Measurements from ENCODE around the gene DNER.

Gene DNER

GRCh38 chr2:229708335-229708734 lies 6.0 kb downstream of the DNER start:
- no peak overlapping the region for H3K14ac ChIP-seq (ENCODE audit: low read length)
- no peak overlapping the region for H3K9ac ChIP-seq (ENCODE audit: low read length)
- H3K79me1 ChIP-seq (ENCODE audit: low read length) = no peaks in the 10 kb centered on the region
- WGBS (ENCODE audit: extremely low coverage, insufficient coverage, insufficient read length) = no CpG with 5 or more reads among the region's 2 CpGs
- no peak overlapping the region for H2AFZ ChIP-seq (ENCODE audit: insufficient read depth, low read length, poor library complexity)
- H3K18ac ChIP-seq (ENCODE audit: low read length) = no peak overlapping the region
- H2AK5ac ChIP-seq (ENCODE audit: low read length) = no peak overlapping the region
- H2BK12ac ChIP-seq (ENCODE audit: low read length) = no peak overlapping the region
- no peaks in the 10 kb centered on the region for H3K9me3 ChIP-seq (ENCODE audit: insufficient read depth, low read depth, low read length)
- no peak overlapping the region for H3K23ac ChIP-seq (ENCODE audit: low read length)
- peaks cover 6% of the 10 kb centered on the region for H3K27me3 ChIP-seq (ENCODE audit: insufficient read depth, low read length)
- no peak for DNase-seq
- no peaks in the 10 kb centered on the region for H3K4me1 ChIP-seq (ENCODE audit: control insufficient read depth in 1 of 2, insufficient read depth in 2 of 2, low read length in 2 of 2)
- H3K27ac ChIP-seq (ENCODE audit: low read depth, low read length) = no peak overlapping the region
- no peak overlapping the region for H3K4me2 ChIP-seq (ENCODE audit: low read length)
- H3K36me3 ChIP-seq (ENCODE audit: control insufficient read depth in 1 of 2, insufficient read depth in 2 of 2, low read length in 2 of 2) = no peaks in the 10 kb centered on the region
- no peak overlapping the region for H3K4me3 ChIP-seq (ENCODE audit: low read depth, low read length)
- H3K79me2 ChIP-seq (ENCODE audit: control insufficient read depth, insufficient read depth, low read length, poor library complexity) = no peaks in the 10 kb centered on the region
- no peak overlapping the region for H2BK120ac ChIP-seq (ENCODE audit: insufficient read depth, low read length, poor library complexity)
- H4K12ac ChIP-seq (ENCODE audit: low read depth, low read length) = no peak overlapping the region
- H4K91ac ChIP-seq (ENCODE audit: low read depth, low read length) = no peak overlapping the region
- H4K8ac ChIP-seq (ENCODE audit: low read depth, low read length) = no peak overlapping the region
- no peak overlapping the region for H3K4ac ChIP-seq (ENCODE audit: low read depth, low read length)
- no peak overlapping the region for H2BK5ac ChIP-seq (ENCODE audit: low read depth, low read length, poor library complexity)

GRCh38 chr2:229703909-229704630 lies 10.3 kb downstream of the DNER start:
- WGBS (ENCODE audit: extremely low coverage, insufficient coverage, insufficient read length) = no CpG with 5 or more reads among the region's 5 CpGs
- no peaks in the 10 kb centered on the region for H3K4me1 ChIP-seq (ENCODE audit: control insufficient read depth in 1 of 2, insufficient read depth in 2 of 2, low read length in 2 of 2)
- H3K79me2 ChIP-seq (ENCODE audit: control insufficient read depth, insufficient read depth, low read length, poor library complexity) = no peaks in the 10 kb centered on the region
- no peak overlapping the region for H3K4me3 ChIP-seq (ENCODE audit: low read depth, low read length)
- no peak overlapping the region for H3K27ac ChIP-seq (ENCODE audit: low read depth, low read length)
- H3K9me3 ChIP-seq (ENCODE audit: insufficient read depth, low read depth, low read length) = no peaks in the 10 kb centered on the region
- H3K14ac ChIP-seq (ENCODE audit: low read length) = no peak overlapping the region
- H3K4me2 ChIP-seq (ENCODE audit: low read length) = no peak overlapping the region
- no peak for DNase-seq
- H3K27me3 ChIP-seq (ENCODE audit: insufficient read depth, low read length) = no peaks in the 10 kb centered on the region
- H2AK5ac ChIP-seq (ENCODE audit: low read length) = no peak overlapping the region
- no peak overlapping the region for H4K91ac ChIP-seq (ENCODE audit: low read depth, low read length)
- H4K12ac ChIP-seq (ENCODE audit: low read depth, low read length) = no peak overlapping the region
- H3K79me1 ChIP-seq (ENCODE audit: low read length) = no peaks in the 10 kb centered on the region
- no peak overlapping the region for H3K4ac ChIP-seq (ENCODE audit: low read depth, low read length)
- H3K9ac ChIP-seq (ENCODE audit: low read length) = no peak overlapping the region
- H3K18ac ChIP-seq (ENCODE audit: low read length) = no peak overlapping the region
- H2AFZ ChIP-seq (ENCODE audit: insufficient read depth, low read length, poor library complexity) = no peak overlapping the region
- no peak overlapping the region for H3K23ac ChIP-seq (ENCODE audit: low read length)
- no peak overlapping the region for H2BK12ac ChIP-seq (ENCODE audit: low read length)
- H2BK5ac ChIP-seq (ENCODE audit: low read depth, low read length, poor library complexity) = no peak overlapping the region
- no peak overlapping the region for H2BK120ac ChIP-seq (ENCODE audit: insufficient read depth, low read length, poor library complexity)
- no peaks in the 10 kb centered on the region for H3K36me3 ChIP-seq (ENCODE audit: control insufficient read depth in 1 of 2, insufficient read depth in 2 of 2, low read length in 2 of 2)
- H4K8ac ChIP-seq (ENCODE audit: low read depth, low read length) = no peak overlapping the region

GRCh38 chr2:229701716-229702115 lies 12.6 kb downstream of the DNER start:
- Histone ChIP-seq H4K91ac (ENCODE audit: low read depth, low read length) (no peak overlapping the region), H3K18ac (ENCODE audit: low read length) (no peak overlapping the region)
- WGBS (ENCODE audit: extremely low coverage, insufficient coverage, insufficient read length) = no CpG with 5 or more reads among the region's 6 CpGs

GRCh38 chr2:229701062-229701461 lies 13.3 kb downstream of the DNER start:
- H3K4ac ChIP-seq (ENCODE audit: low read depth, low read length) = no peak overlapping the region
- H3K79me2 ChIP-seq (ENCODE audit: control insufficient read depth, insufficient read depth, low read length, poor library complexity) = no peaks in the 10 kb centered on the region
- H3K79me1 ChIP-seq (ENCODE audit: low read length) = no peaks in the 10 kb centered on the region
- no peak overlapping the region for H3K23ac ChIP-seq (ENCODE audit: low read length)
- no CpG with 5 or more reads among the region's 2 CpGs for WGBS (ENCODE audit: extremely low coverage, insufficient coverage, insufficient read length)
- no peaks in the 10 kb centered on the region for H3K36me3 ChIP-seq (ENCODE audit: control insufficient read depth in 1 of 2, insufficient read depth in 2 of 2, low read length in 2 of 2)
- no peak overlapping the region for H2BK120ac ChIP-seq (ENCODE audit: insufficient read depth, low read length, poor library complexity)
- H3K4me3 ChIP-seq (ENCODE audit: low read depth, low read length) = no peak overlapping the region
- H4K91ac ChIP-seq (ENCODE audit: low read depth, low read length) = no peak overlapping the region
- H3K4me2 ChIP-seq (ENCODE audit: low read length) = no peak overlapping the region
- no peak overlapping the region for H2BK5ac ChIP-seq (ENCODE audit: low read depth, low read length, poor library complexity)
- H2AFZ ChIP-seq (ENCODE audit: insufficient read depth, low read length, poor library complexity) = no peak overlapping the region
- no peak overlapping the region for H2AK5ac ChIP-seq (ENCODE audit: low read length)
- H3K14ac ChIP-seq (ENCODE audit: low read length) = no peak overlapping the region
- no peaks in the 10 kb centered on the region for H3K27me3 ChIP-seq (ENCODE audit: insufficient read depth, low read length)
- no peak overlapping the region for H3K9ac ChIP-seq (ENCODE audit: low read length)
- H4K8ac ChIP-seq (ENCODE audit: low read depth, low read length) = no peak overlapping the region
- H3K9me3 ChIP-seq (ENCODE audit: insufficient read depth, low read depth, low read length) = no peaks in the 10 kb centered on the region
- H2BK12ac ChIP-seq (ENCODE audit: low read length) = no peak overlapping the region
- H3K27ac ChIP-seq (ENCODE audit: low read depth, low read length) = no peak overlapping the region
- no peak for DNase-seq
- H3K18ac ChIP-seq (ENCODE audit: low read length) = no peak overlapping the region
- H4K12ac ChIP-seq (ENCODE audit: low read depth, low read length) = no peak overlapping the region
- no peaks in the 10 kb centered on the region for H3K4me1 ChIP-seq (ENCODE audit: control insufficient read depth in 1 of 2, insufficient read depth in 2 of 2, low read length in 2 of 2)

More at GRCh38 chr2:229701716-229702115, 12.6 kb downstream of the DNER start:
- H2AK5ac ChIP-seq (ENCODE audit: low read length) = no peak overlapping the region
- H4K8ac ChIP-seq (ENCODE audit: low read depth, low read length) = no peak overlapping the region
- no peaks in the 10 kb centered on the region for H3K9me3 ChIP-seq (ENCODE audit: insufficient read depth, low read depth, low read length)
- no peaks in the 10 kb centered on the region for H3K27me3 ChIP-seq (ENCODE audit: insufficient read depth, low read length)
- H3K4me1 ChIP-seq (ENCODE audit: control insufficient read depth in 1 of 2, insufficient read depth in 2 of 2, low read length in 2 of 2) = no peaks in the 10 kb centered on the region
- no peak overlapping the region for H2BK120ac ChIP-seq (ENCODE audit: insufficient read depth, low read length, poor library complexity)
- H2AFZ ChIP-seq (ENCODE audit: insufficient read depth, low read length, poor library complexity) = no peak overlapping the region
- H3K9ac ChIP-seq (ENCODE audit: low read length) = no peak overlapping the region
- no peak overlapping the region for H3K4me3 ChIP-seq (ENCODE audit: low read depth, low read length)
- H4K12ac ChIP-seq (ENCODE audit: low read depth, low read length) = no peak overlapping the region
- no peak overlapping the region for H3K23ac ChIP-seq (ENCODE audit: low read length)
- H3K27ac ChIP-seq (ENCODE audit: low read depth, low read length) = no peak overlapping the region
- H2BK5ac ChIP-seq (ENCODE audit: low read depth, low read length, poor library complexity) = no peak overlapping the region
- H3K14ac ChIP-seq (ENCODE audit: low read length) = no peak overlapping the region
- H3K79me2 ChIP-seq (ENCODE audit: control insufficient read depth, insufficient read depth, low read length, poor library complexity) = no peaks in the 10 kb centered on the region
- H3K36me3 ChIP-seq (ENCODE audit: control insufficient read depth in 1 of 2, insufficient read depth in 2 of 2, low read length in 2 of 2) = no peaks in the 10 kb centered on the region
- H2BK12ac ChIP-seq (ENCODE audit: low read length) = no peak overlapping the region
- H3K4ac ChIP-seq (ENCODE audit: low read depth, low read length) = no peak overlapping the region
- no peaks in the 10 kb centered on the region for H3K79me1 ChIP-seq (ENCODE audit: low read length)
- peak in 1 of 2 donors; percentile 4 for DNase-seq
- no peak overlapping the region for H3K4me2 ChIP-seq (ENCODE audit: low read length)

Data from trophoblast cell (in vitro differentiated cells and primary cell).